Activated CD8-positive, alpha-beta T cell treated with anti-CD3 and anti-CD28 coated beads for 36 hours (primary cell): ENCODE data around the gene SLAMF7. TPM values are rescaled to one million over a fixed set of nuclear protein-coding genes. Genes with fewer than 3 reads are reported as not detected.
"Not testable (repeated sequence)": the region's sequence is repeated elsewhere in the genome, so short reads cannot be mapped to it uniquely, and the experiment has no call there.

Experiments
- ATAC-seq: fragments of 200-7000 bp; cut with Tn5 transposase; one replicate; pipeline ENCODE4 v1.10.0; 2021; ENCODE audit warnings: mild to moderate bottlenecking, moderate library complexity
- CTCF ChIA-PET: fragments of 350-600 bp; sonication (Branson Sonifier 250); formaldehyde crosslinking; loops from one replicate; lab custom pipeline; 2021; ENCODE audit warnings: antibody characterized with exemption; lab: Charles Lee
- POLR2A ChIA-PET: fragments of 350-600 bp; sonication (Branson Sonifier 250); formaldehyde crosslinking; loops from one replicate; lab custom pipeline; 2021; ENCODE audit warnings: antibody characterized with exemption; lab: Charles Lee
- DNase-seq: peaks from one replicate; pipeline ENCODE4 v3.0.0-alpha.2; 2020
- H3K27ac Mint-ChIP-seq: one replicate; pipeline ENCODE4 v1.8.0; 2021; ENCODE audit warnings: mild to moderate bottlenecking, mixed read lengths
- H3K27me3 Mint-ChIP-seq: one replicate; pipeline ENCODE4 v1.8.0; 2021; ENCODE audit warnings: mixed read lengths
- H3K36me3 Mint-ChIP-seq: one replicate; pipeline ENCODE4 v1.8.0; 2021; ENCODE audit warnings: low read depth, mixed read lengths
- H3K4me1 Mint-ChIP-seq: one replicate; pipeline ENCODE4 v1.8.0; 2021; ENCODE audit warnings: low read depth, mixed read lengths
- H3K4me3 Mint-ChIP-seq: one replicate; pipeline ENCODE4 v1.8.0; 2021; ENCODE audit warnings: mild to moderate bottlenecking, moderate library complexity, mixed read lengths
- H3K9me3 Mint-ChIP-seq: one replicate; pipeline ENCODE4 v1.8.0; 2021; ENCODE audit warnings: mixed read lengths
- CTCF ChIP-seq: fragments of 200-600 bp; IDR thresholded peaks from one replicate; pipeline ENCODE4 v1.8.0; 2022; ENCODE audit warnings: antibody characterized with exemption, mild to moderate bottlenecking
- intact Hi-C: fragments of 100-400 bp; cut with micrococcal nuclease; formaldehyde crosslinking; loops from one replicate; pipeline ENCODE4 v1.10.0; 2022
- total RNA-seq, 2 experiments: library from RNA; stranded (reverse); gene quantifications; one replicate each; pipeline ENCODE4 v1.2.3, GENCODE V29; 2021

Gene SLAMF7
- total RNA-seq = 10 to 100 TPM; 90.0 to 93.5 TPM

GRCh38 chr1:160739098-160739511, at the start of gene SLAMF7:
SLAMF7 (plus strand) TSS chr1:160739247; CDS start chr1:160739302, 55 bp downstream.
- no peaks in the 10 kb centered on the region for H3K27me3 Mint-ChIP-seq
- POLR2A ChIA-PET = interaction anchor here (0.8 to 3.4 kb wide), 11 partner anchors 8 to 59 kb away, joined by 3 to 14 read pairs (median 4); no protein-coding TSS in a partner anchor
- CTCF ChIA-PET = interaction anchor here (0.8 to 7.1 kb wide), 12 partner anchors 9 to 133 kb away, joined by 3 to 29 read pairs (median 3); no protein-coding TSS in a partner anchor
- ATAC-seq = peak; percentile 75
- H3K9me3 Mint-ChIP-seq = peaks cover 31% of the 10 kb centered on the region
- peak within 1 kb of the TSS; percentile 94 for H3K27ac Mint-ChIP-seq
- TF ChIP-seq CTCF = no peak
- H3K36me3 Mint-ChIP-seq = peaks cover 73% of the 10 kb centered on the region
- peak within 1 kb of the TSS; percentile 84 for H3K4me3 Mint-ChIP-seq
- DNase-seq = peak; percentile 82
- intact Hi-C loops = no loop called here
- H3K4me1 Mint-ChIP-seq = peaks cover 75% of the 10 kb centered on the region

- Mint-ChIP-seq H3K4me1 (peaks cover 82% of the 10 kb centered on the region), H3K27ac (peak overlapping the region; percentile 77), H3K36me3 (peaks cover 68% of the 10 kb centered on the region), H3K4me3 (peak overlapping the region; percentile 25)
- DNase-seq, H3K27me3 Mint-ChIP-seq, ATAC-seq, H3K9me3 Mint-ChIP-seq, intact Hi-C loops: not testable (repeated sequence)
- CTCF ChIA-PET = interaction anchor here (0.9 to 1.5 kb wide), 4 partner anchors 9 to 30 kb away, joined by 3 to 6 read pairs (median 4); no protein-coding TSS in a partner anchor
- POLR2A ChIA-PET = interaction anchor here (1.0 kb wide), 1 partner anchor 76 kb away, joined by 3 read pairs; no protein-coding TSS in a partner anchor
- TF ChIP-seq CTCF = peak; percentile 46
Measured at GRCh38 chr1:160692390-160692789, 46.7 kb upstream of the SLAMF7 start.

GRCh38 chr1:160702100-160702499, 36.9 kb upstream of the SLAMF7 start:
- ChIA-PET CTCF (interaction anchor here (1.2 to 7.9 kb wide), 2 partner anchors 21 to 83 kb away, joined by 4 to 106 read pairs; no protein-coding TSS in a partner anchor), POLR2A (interaction anchor here (1.1 kb wide), 2 partner anchors 26 to 37 kb away, joined by 3 to 4 read pairs; partner anchors contain the start of gene SLAMF7)
- H3K4me1 Mint-ChIP-seq = peaks cover 88% of the 10 kb centered on the region
- intact Hi-C loops = no loop called here
- H3K4me3 Mint-ChIP-seq = no peak overlapping the region
- no peaks in the 10 kb centered on the region for H3K27me3 Mint-ChIP-seq
- TF ChIP-seq CTCF = no peak
- H3K36me3 Mint-ChIP-seq = peaks cover 80% of the 10 kb centered on the region
- H3K27ac Mint-ChIP-seq = peak overlapping the region; percentile 80
- H3K9me3 Mint-ChIP-seq = no peaks in the 10 kb centered on the region
- DNase-seq (no peak), ATAC-seq (no peak)

- Mint-ChIP-seq H3K9me3 (no peaks in the 10 kb centered on the region), H3K36me3 (peaks cover 63% of the 10 kb centered on the region), H3K27ac (peak overlapping the region; percentile 83), H3K27me3 (no peaks in the 10 kb centered on the region), H3K4me3 (peak overlapping the region; percentile 55), H3K4me1 (peaks cover 68% of the 10 kb centered on the region)
- ChIA-PET CTCF (interaction anchor here (1.1 to 7.9 kb wide), 4 partner anchors 10 to 64 kb away, joined by 3 to 106 read pairs (median 4); no protein-coding TSS in a partner anchor), POLR2A (interaction anchor here (0.9 to 7.6 kb wide), 2 partner anchors 20 to 127 kb away, joined by 3 to 43 read pairs; no protein-coding TSS in a partner anchor)
- no peak for TF ChIP-seq CTCF
- DNase-seq (no peak), ATAC-seq (no peak)
- intact Hi-C loops = no loop called here
Measured at GRCh38 chr1:160704250-160704649, 34.8 kb upstream of the SLAMF7 start.

GRCh38 chr1:160705212-160705621, 33.8 kb upstream of the SLAMF7 start:
- H3K9me3 Mint-ChIP-seq, H3K27ac Mint-ChIP-seq, H3K27me3 Mint-ChIP-seq, H3K4me3 Mint-ChIP-seq: not testable (repeated sequence)
- POLR2A ChIA-PET = interaction anchor here (0.6 to 7.6 kb wide), 3 partner anchors 21 to 126 kb away, joined by 3 to 43 read pairs (median 3); no protein-coding TSS in a partner anchor
- peak; percentile 59 for DNase-seq
- peak; percentile 24 for ATAC-seq
- peaks cover 60% of the 10 kb centered on the region for H3K36me3 Mint-ChIP-seq
- intact Hi-C loops = loop anchor here (5.0 kb wide), 2 partner anchors 33 to 63 kb away; no protein-coding TSS in a partner anchor
- CTCF ChIA-PET = interaction anchor here (1.1 to 7.9 kb wide), 3 partner anchors 10 to 24 kb away, joined by 3 to 106 read pairs (median 5); no protein-coding TSS in a partner anchor
- peaks cover 60% of the 10 kb centered on the region for H3K4me1 Mint-ChIP-seq
